Measurements from ENCODE around the gene EEA1.

DNA sequence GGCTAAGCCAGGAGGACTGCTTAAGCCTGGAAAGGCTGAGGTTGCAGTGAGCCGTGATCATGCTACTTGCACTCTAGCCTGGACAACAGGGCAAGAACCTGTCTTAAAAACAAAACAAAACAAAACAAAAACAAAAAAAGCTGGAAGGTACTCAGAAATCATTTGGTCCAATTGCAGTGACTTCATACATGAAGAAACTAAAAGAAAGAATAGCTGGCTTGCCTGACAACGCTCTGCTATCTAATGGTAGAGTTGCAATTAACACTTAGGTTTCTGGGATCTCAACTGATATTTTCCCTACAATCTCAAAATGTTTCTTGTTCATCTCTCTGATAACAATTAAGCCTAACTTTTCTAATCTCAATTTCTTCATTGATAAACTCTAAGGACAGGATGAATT is 13.7 kb downstream of the EEA1 start:
- TF ChIP-seq, protein P1, sequence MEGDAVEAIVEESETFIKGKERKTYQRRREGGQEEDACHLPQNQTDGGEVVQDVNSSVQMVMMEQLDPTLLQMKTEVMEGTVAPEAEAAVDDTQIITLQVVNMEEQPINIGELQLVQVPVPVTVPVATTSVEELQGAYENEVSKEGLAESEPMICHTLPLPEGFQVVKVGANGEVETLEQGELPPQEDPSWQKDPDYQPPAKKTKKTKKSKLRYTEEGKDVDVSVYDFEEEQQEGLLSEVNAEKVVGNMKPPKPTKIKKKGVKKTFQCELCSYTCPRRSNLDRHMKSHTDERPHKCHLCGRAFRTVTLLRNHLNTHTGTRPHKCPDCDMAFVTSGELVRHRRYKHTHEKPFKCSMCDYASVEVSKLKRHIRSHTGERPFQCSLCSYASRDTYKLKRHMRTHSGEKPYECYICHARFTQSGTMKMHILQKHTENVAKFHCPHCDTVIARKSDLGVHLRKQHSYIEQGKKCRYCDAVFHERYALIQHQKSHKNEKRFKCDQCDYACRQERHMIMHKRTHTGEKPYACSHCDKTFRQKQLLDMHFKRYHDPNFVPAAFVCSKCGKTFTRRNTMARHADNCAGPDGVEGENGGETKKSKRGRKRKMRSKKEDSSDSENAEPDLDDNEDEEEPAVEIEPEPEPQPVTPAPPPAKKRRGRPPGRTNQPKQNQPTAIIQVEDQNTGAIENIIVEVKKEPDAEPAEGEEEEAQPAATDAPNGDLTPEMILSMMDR (IDR thresholded peaks at IDR 0.05): no peak
- TF ChIP-seq POLR2A (IDR thresholded peaks at IDR 0.05): no peak
